GM12801 (cell line): Measurements from ENCODE around the gene CCL11.

Experiments
- CTCF ChIP-seq: IDR thresholded peaks from one replicate; pipeline ENCODE4 v1.5.1; 2011; ENCODE audit warnings: control low read depth; ENCODE audit not compliant: insufficient read length; ENCODE audit errors: extremely low read depth

The CCL11 gene

GRCh38 chr17:34300652-34301370, 15.3 kb downstream of the CCL11 start:
- TF ChIP-seq CTCF = no peak

GRCh38 chr17:34301986-34302385, 16.4 kb downstream of the CCL11 start:
- no peak for TF ChIP-seq CTCF

GRCh38 chr17:34302636-34303035, 17.1 kb downstream of the CCL11 start:
- no peak for TF ChIP-seq CTCF

- no peak for TF ChIP-seq CTCF
Measured at GRCh38 chr17:34303606-34304005, 18.1 kb downstream of the CCL11 start.

GRCh38 chr17:34305061-34305460, 19.5 kb downstream of the CCL11 start:
- TF ChIP-seq CTCF = no peak

GRCh38 chr17:34305606-34306005, 20.1 kb downstream of the CCL11 start:
- TF ChIP-seq CTCF = no peak

GRCh38 chr17:34306466-34306865, 20.9 kb downstream of the CCL11 start:
- TF ChIP-seq CTCF = no peak
